ENCODE data around the gene CSMD2. TPM values are rescaled to one million over a fixed set of nuclear protein-coding genes. Genes with fewer than 3 reads are reported as not detected.

CSMD2 gene
- polyA plus RNA-seq, 1 of the 3 experiments (the other 2 are of a cell fraction), result not detected

DNA sequence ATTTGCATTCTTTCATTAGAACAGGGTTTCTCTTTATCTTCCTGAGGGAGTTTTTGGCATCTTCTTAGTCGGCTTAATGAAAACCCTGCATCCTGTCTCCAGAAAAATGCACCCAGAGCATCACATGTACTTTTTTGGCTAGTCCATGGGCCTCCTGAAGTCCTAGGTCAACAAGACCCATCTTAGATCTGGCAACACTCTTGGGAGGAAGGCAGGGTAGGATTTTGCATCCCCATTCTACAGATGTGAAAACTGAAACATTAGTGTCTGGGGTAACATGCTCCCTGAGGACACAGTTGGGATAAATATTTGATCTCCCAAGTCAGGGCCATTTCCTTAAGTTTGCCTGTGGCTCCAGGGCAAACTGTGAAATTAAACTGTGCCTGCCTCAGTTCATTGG, 341.2 kb downstream of the CSMD2 start:
- Histone ChIP-seq H3K4me1 (ENCODE audit: control insufficient read depth in 1 of 2, insufficient read depth in 2 of 2, low read depth in 1 of 2, low read length in 1 of 2) (0 out of 4 replicates have a peak, but pooled peaks cover 0 to 20% of the 10 kb centered on the region in 2 experiments), H3F3A (replicated peaks; ENCODE audit: insufficient read depth) (no peaks in the 10 kb centered on the region), H3K79me2 (ENCODE audit: insufficient read depth) (no peaks in the 10 kb centered on the region), H3K9me3 (no peaks in the 10 kb centered on the region), H3K27me3 (ENCODE audit: insufficient read depth) (no peaks in the 10 kb centered on the region), H2AFZ (ENCODE audit: low read depth) (no peak overlapping the region), H3K9ac (no peak overlapping the region), H3K4me3 (ENCODE audit: low read depth in 2 of 2, low read length in 1 of 2) (no peak overlapping the region), H3K27ac (ENCODE audit: low read depth in 2 of 2, low read length in 1 of 2) (no peak overlapping the region), H3K36me3 (replicated peaks in 1 of 2; ENCODE audit: control insufficient read depth in 1 of 2, insufficient read depth in 2 of 2, low read length in 1 of 2) (no peaks in the 10 kb centered on the region), H3K4me2 (no peak overlapping the region), H3K9me2 (no peaks in the 10 kb centered on the region), H4K20me1 (ENCODE audit: insufficient read depth) (no peaks in the 10 kb centered on the region)
- 11% methylated on average over 1 of the region's 1 CpG for WGBS (ENCODE audit: low lambda C conversion rate)
- ChIA-PET POLR2A (no interaction called here), CTCF (no interaction called here)
- DNase-seq, result no peak
- TF ChIP-seq MXI1 (IDR thresholded peaks at IDR 0.05; ENCODE audit: low read depth, low read length), result no peak

DNA sequence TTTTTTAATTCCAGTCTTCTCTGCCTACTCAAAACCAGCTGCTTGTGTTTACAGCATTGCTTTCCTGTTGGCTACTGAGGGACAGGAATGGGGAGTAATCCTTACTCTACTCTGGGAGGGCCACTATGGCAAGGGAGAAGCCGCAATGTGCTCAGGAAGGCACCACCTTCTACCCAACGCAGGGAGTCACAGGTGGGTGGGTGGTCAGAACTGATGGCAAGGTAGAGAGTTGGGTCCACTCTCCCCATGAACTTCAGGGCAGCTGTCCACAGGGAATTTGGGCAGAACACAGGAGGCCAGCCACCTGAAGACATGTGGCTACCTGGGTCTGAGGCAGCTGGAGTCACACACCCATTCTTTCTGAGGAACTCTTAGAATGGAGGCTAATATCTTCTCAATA, 341.6 kb downstream of the CSMD2 start:
- ChIA-PET POLR2A (no interaction called here), CTCF (interaction anchor here (1.0 kb wide), 1 partner anchor 87 kb away, joined by 3 read pairs; no protein-coding TSS in a partner anchor)
- Histone ChIP-seq H3F3A (replicated peaks; ENCODE audit: insufficient read depth) (no peaks in the 10 kb centered on the region), H3K36me3 (replicated peaks in 1 of 2; ENCODE audit: control insufficient read depth in 1 of 2, insufficient read depth in 2 of 2, low read length in 1 of 2) (no peaks in the 10 kb centered on the region), H3K27me3 (ENCODE audit: insufficient read depth) (no peaks in the 10 kb centered on the region), H3K9me3 (no peaks in the 10 kb centered on the region), H3K9ac (no peak overlapping the region), H3K27ac (ENCODE audit: low read depth in 2 of 2, low read length in 1 of 2) (no peak overlapping the region), H2AFZ (ENCODE audit: low read depth) (no peak overlapping the region), H3K9me2 (no peaks in the 10 kb centered on the region), H3K4me3 (ENCODE audit: low read depth in 2 of 2, low read length in 1 of 2) (no peak overlapping the region), H3K4me2 (no peak overlapping the region), H3K4me1 (ENCODE audit: control insufficient read depth in 1 of 2, insufficient read depth in 2 of 2, low read depth in 1 of 2, low read length in 1 of 2) (0 out of 4 replicates have a peak, but pooled peaks cover 0 to 20% of the 10 kb centered on the region in 2 experiments), H4K20me1 (ENCODE audit: insufficient read depth) (no peaks in the 10 kb centered on the region), H3K79me2 (ENCODE audit: insufficient read depth) (no peaks in the 10 kb centered on the region)
- no peak for DNase-seq
- 37% methylated on average over 2 of the region's 2 CpGs for WGBS (ENCODE audit: low lambda C conversion rate)
- TF ChIP-seq, protein P1, sequence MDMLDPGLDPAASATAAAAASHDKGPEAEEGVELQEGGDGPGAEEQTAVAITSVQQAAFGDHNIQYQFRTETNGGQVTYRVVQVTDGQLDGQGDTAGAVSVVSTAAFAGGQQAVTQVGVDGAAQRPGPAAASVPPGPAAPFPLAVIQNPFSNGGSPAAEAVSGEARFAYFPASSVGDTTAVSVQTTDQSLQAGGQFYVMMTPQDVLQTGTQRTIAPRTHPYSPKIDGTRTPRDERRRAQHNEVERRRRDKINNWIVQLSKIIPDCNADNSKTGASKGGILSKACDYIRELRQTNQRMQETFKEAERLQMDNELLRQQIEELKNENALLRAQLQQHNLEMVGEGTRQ (IDR thresholded peaks at IDR 0.05; ENCODE audit: borderline replicate concordance, low read depth, low read length), result no peak
- TF ChIP-seq SMC3 (IDR thresholded peaks at IDR 0.05; ENCODE audit: low read depth, low read length) (no peak), MXI1 (IDR thresholded peaks at IDR 0.05; ENCODE audit: low read depth, low read length) (no peak), RFX5 (IDR thresholded peaks at IDR 0.05; ENCODE audit: low read length) (no peak), FOXJ3 (CRISPR knock-in tag; IDR thresholded peaks at IDR 0.05) (no peak), POLR2AphosphoS5 (IDR thresholded peaks at IDR 0.05; ENCODE audit: low read depth, low read length) (no peak), ELF1 (IDR thresholded peaks at IDR 0.05) (no peak), RXRA (IDR thresholded peaks at IDR 0.05; ENCODE audit: borderline replicate concordance, low read depth) (no peak), CHD2 (IDR thresholded peaks at IDR 0.05; ENCODE audit: low read length, partially characterized antibody) (no peak), EP300 (IDR thresholded peaks at IDR 0.05; ENCODE audit: borderline replicate concordance in 1 of 2, low read depth in 1 of 2, low read length in 1 of 2) (no peak), NRF1 (IDR thresholded peaks at IDR 0.05; ENCODE audit: low read depth, low read length) (no peak), FOSL2 (IDR thresholded peaks at IDR 0.05; ENCODE audit: borderline replicate concordance, low read depth) (no peak)
- TF ChIP-seq, protein P2, sequence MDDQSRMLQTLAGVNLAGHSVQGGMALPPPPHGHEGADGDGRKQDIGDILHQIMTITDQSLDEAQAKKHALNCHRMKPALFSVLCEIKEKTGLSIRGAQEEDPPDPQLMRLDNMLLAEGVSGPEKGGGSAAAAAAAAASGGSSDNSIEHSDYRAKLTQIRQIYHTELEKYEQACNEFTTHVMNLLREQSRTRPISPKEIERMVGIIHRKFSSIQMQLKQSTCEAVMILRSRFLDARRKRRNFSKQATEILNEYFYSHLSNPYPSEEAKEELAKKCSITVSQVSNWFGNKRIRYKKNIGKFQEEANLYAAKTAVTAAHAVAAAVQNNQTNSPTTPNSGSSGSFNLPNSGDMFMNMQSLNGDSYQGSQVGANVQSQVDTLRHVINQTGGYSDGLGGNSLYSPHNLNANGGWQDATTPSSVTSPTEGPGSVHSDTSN (IDR thresholded peaks at IDR 0.05), result no peak
